ENCODE measurements around the gene THSD4.

DNA sequence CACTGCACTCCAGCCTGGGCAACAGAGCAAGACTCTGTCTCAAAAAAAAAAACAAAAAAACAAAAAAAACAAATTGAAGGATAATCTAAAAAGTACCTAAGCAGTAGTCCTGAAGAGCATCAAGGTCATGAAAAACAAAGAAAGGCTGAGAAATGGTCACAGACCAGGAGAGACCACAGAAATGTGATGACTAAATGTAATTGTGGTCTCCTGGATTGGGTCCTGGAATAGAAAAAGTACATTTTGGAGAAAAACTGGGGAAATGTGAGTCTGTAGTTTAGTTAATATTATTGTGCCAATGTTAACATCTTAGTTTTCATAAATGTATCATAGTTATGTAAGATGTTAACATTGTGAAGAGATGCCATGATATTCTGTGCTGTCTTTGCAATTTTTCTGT lies 427.6 kb downstream of the THSD4 start:
- TF ChIP-seq CTCF (IDR thresholded peaks at IDR 0.05) (no peak), POLR2A (IDR thresholded peaks at IDR 0.05) (no peak)
